ENCODE data around the gene EMCN. TPM values are rescaled to one million over a fixed set of nuclear protein-coding genes. Genes with fewer than 3 reads are reported as not detected.

Gene EMCN
- total RNA-seq, 1 donor from 2014 or later, result not detected

DNA sequence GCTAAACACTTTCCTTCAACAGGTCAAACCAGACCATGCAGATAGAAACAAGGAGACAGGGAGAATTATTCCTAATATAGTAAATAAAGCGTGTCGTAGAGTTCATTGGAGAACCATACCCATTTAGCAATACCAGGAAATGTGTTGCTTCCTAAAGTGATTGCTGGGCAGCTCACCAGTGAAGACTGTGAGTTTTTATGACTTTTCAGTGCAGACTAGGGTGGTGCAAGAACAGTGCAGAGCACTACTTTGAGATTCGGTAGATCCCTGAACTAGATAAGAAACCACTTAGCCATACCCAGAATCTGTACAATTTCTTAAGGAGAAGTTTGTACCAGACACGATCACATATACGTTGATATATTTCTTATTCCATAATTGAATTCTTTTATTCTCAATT lies 87.4 kb downstream of the EMCN start:
- Mint-ChIP-seq H3K27ac (ENCODE audit: unreplicated experiment) (no peak overlapping the region), H3K4me1 (ENCODE audit: low read depth, unreplicated experiment) (peaks cover 5% of the 10 kb centered on the region), H3K9me3 (ENCODE audit: unreplicated experiment) (peaks cover 5% of the 10 kb centered on the region), H3K4me3 (ENCODE audit: unreplicated experiment) (no peak overlapping the region), H3K36me3 (ENCODE audit: low read depth, unreplicated experiment) (no peaks in the 10 kb centered on the region), H3K27me3 (ENCODE audit: low read depth, unreplicated experiment) (no peaks in the 10 kb centered on the region)
- Histone ChIP-seq H4K20me1 (ENCODE audit: insufficient read depth, low read length) (no peaks in the 10 kb centered on the region), H3K27ac (ENCODE audit: low read depth, low read length) (no peak overlapping the region), H3K9me3 (ENCODE audit: insufficient read depth, low read depth, low read length) (no peaks in the 10 kb centered on the region), H3K4me1 (ENCODE audit: insufficient read depth, low read length) (no peaks in the 10 kb centered on the region), H3K4me3 (ENCODE audit: insufficient read depth, low read depth, low read length) (no peak overlapping the region), H3K36me3 (ENCODE audit: insufficient read depth, low read length) (no peaks in the 10 kb centered on the region), H2AFZ (ENCODE audit: low read depth, low read length) (no peak overlapping the region), H3K4me2 (ENCODE audit: low read length) (no peak overlapping the region), H3K27me3 (ENCODE audit: insufficient read depth, low read length) (no peaks in the 10 kb centered on the region), H3K9ac (ENCODE audit: low read length) (no peak overlapping the region), H3K79me2 (ENCODE audit: insufficient read depth, low read length) (no peaks in the 10 kb centered on the region)
- TF ChIP-seq EZH2 (IDR thresholded peaks at IDR 0.05; ENCODE audit: insufficient read depth, low read length), result no peak
- TF ChIP-seq, protein P1, sequence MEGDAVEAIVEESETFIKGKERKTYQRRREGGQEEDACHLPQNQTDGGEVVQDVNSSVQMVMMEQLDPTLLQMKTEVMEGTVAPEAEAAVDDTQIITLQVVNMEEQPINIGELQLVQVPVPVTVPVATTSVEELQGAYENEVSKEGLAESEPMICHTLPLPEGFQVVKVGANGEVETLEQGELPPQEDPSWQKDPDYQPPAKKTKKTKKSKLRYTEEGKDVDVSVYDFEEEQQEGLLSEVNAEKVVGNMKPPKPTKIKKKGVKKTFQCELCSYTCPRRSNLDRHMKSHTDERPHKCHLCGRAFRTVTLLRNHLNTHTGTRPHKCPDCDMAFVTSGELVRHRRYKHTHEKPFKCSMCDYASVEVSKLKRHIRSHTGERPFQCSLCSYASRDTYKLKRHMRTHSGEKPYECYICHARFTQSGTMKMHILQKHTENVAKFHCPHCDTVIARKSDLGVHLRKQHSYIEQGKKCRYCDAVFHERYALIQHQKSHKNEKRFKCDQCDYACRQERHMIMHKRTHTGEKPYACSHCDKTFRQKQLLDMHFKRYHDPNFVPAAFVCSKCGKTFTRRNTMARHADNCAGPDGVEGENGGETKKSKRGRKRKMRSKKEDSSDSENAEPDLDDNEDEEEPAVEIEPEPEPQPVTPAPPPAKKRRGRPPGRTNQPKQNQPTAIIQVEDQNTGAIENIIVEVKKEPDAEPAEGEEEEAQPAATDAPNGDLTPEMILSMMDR (IDR thresholded peaks at IDR 0.05; ENCODE audit: insufficient read depth, low read depth, low read length), result no peak
- DNase-seq (ENCODE audit: low read depth) (no peak), FAIRE-seq (no peak)

DNA sequence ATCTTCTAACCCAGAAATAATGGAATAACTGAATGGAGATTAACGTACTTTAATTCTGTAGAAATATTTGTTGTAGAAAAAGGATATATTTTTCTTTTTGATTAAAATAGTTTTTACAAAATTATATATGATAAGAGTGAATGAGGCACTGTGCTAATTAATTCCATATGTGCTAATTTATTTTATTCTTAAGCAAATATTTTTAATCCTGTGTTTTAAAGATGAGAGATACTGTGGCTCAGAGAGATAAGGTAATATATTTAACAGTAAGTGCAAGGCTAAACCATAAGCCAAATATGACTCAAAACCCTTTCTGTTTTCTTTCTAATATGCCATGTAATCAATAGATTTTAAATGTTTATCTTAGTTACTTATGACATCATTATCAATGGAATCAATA lies 88.2 kb downstream of the EMCN start:
- no peak overlapping the region for H2AFZ ChIP-seq (ENCODE audit: low read depth, low read length)
- no peaks in the 10 kb centered on the region for H3K9me3 ChIP-seq (ENCODE audit: insufficient read depth, low read depth, low read length)
- H3K4me1 ChIP-seq (ENCODE audit: insufficient read depth, low read length), result no peaks in the 10 kb centered on the region
- no peaks in the 10 kb centered on the region for H3K27me3 Mint-ChIP-seq (ENCODE audit: low read depth, unreplicated experiment)
- no peak overlapping the region for H3K27ac ChIP-seq (ENCODE audit: low read depth, low read length)
- H3K27ac Mint-ChIP-seq (ENCODE audit: unreplicated experiment), result no peak overlapping the region
- no peak for DNase-seq (ENCODE audit: low read depth)
- no peaks in the 10 kb centered on the region for H3K36me3 Mint-ChIP-seq (ENCODE audit: low read depth, unreplicated experiment)
- no peak for FAIRE-seq
- no peak overlapping the region for H3K4me2 ChIP-seq (ENCODE audit: low read length)
- H3K4me3 Mint-ChIP-seq (ENCODE audit: unreplicated experiment), result no peak overlapping the region
- no peak overlapping the region for H3K9ac ChIP-seq (ENCODE audit: low read length)
- peaks cover 5% of the 10 kb centered on the region for H3K4me1 Mint-ChIP-seq (ENCODE audit: low read depth, unreplicated experiment)
- H4K20me1 ChIP-seq (ENCODE audit: insufficient read depth, low read length), result no peaks in the 10 kb centered on the region
- TF ChIP-seq, protein P1 (IDR thresholded peaks at IDR 0.05; ENCODE audit: insufficient read depth, low read depth, low read length), result no peak
- no peak for TF ChIP-seq EZH2 (IDR thresholded peaks at IDR 0.05; ENCODE audit: insufficient read depth, low read length)
- no peak overlapping the region for H3K4me3 ChIP-seq (ENCODE audit: insufficient read depth, low read depth, low read length)
- H3K9me3 Mint-ChIP-seq (ENCODE audit: unreplicated experiment), result peaks cover 4% of the 10 kb centered on the region
- H3K36me3 ChIP-seq (ENCODE audit: insufficient read depth, low read length), result no peaks in the 10 kb centered on the region
- H3K27me3 ChIP-seq (ENCODE audit: insufficient read depth, low read length), result no peaks in the 10 kb centered on the region
- H3K79me2 ChIP-seq (ENCODE audit: insufficient read depth, low read length), result no peaks in the 10 kb centered on the region

DNA sequence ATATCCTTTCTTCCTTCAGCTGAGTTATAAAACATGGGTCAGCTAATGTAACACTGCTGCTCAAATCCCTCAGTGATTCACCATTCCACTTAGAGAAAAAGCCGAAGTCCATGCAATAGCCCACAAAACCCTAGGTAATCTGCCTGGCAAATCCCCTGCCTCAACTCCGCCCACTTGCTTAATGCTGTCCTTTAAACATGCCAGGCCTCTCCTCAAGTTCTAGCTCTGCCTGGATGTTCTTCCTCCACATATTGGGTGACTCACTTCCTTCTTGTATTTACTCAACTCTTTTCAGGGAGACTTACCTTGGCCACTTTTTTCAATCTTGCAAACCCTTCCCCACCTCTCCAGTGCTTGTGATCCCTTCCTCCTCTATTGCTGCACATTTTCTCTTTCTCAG lies 89.8 kb downstream of the EMCN start:
- Histone ChIP-seq H3K27ac (ENCODE audit: low read depth, low read length) (no peak overlapping the region), H3K79me2 (ENCODE audit: insufficient read depth, low read length) (no peaks in the 10 kb centered on the region), H3K4me3 (ENCODE audit: insufficient read depth, low read depth, low read length) (no peak overlapping the region), H2AFZ (ENCODE audit: low read depth, low read length) (no peak overlapping the region), H3K27me3 (ENCODE audit: insufficient read depth, low read length) (no peaks in the 10 kb centered on the region), H3K9me3 (ENCODE audit: insufficient read depth, low read depth, low read length) (no peaks in the 10 kb centered on the region), H3K4me1 (ENCODE audit: insufficient read depth, low read length) (no peaks in the 10 kb centered on the region), H3K36me3 (ENCODE audit: insufficient read depth, low read length) (no peaks in the 10 kb centered on the region), H4K20me1 (ENCODE audit: insufficient read depth, low read length) (no peaks in the 10 kb centered on the region), H3K9ac (ENCODE audit: low read length) (no peak overlapping the region), H3K4me2 (ENCODE audit: low read length) (no peak overlapping the region)
- Mint-ChIP-seq H3K4me3 (ENCODE audit: unreplicated experiment) (no peak overlapping the region), H3K4me1 (ENCODE audit: low read depth, unreplicated experiment) (peaks cover 5% of the 10 kb centered on the region), H3K27me3 (ENCODE audit: low read depth, unreplicated experiment) (no peaks in the 10 kb centered on the region), H3K36me3 (ENCODE audit: low read depth, unreplicated experiment) (no peaks in the 10 kb centered on the region), H3K27ac (ENCODE audit: unreplicated experiment) (no peak overlapping the region), H3K9me3 (ENCODE audit: unreplicated experiment) (peaks cover 4% of the 10 kb centered on the region)
- DNase-seq (ENCODE audit: low read depth) (peak; percentile 79), FAIRE-seq (no peak)
- no peak for TF ChIP-seq EZH2 (IDR thresholded peaks at IDR 0.05; ENCODE audit: insufficient read depth, low read length)
- TF ChIP-seq, protein P1 (IDR thresholded peaks at IDR 0.05; ENCODE audit: insufficient read depth, low read depth, low read length), result no peak
